Mammary epithelial cell (primary cell): ENCODE measurements around the gene ATG14.

Experiments
- CTCF ChIP-seq, 2 donors: IDR thresholded peaks in 1 of 2; conservative IDR thresholded peaks in 1 of 2; 2 replicates each; pipeline ENCODE4 v1.5.1; 2011 to 2012; ENCODE audit warnings: inconsistent platforms in 2 of 2, low read length in 2 of 2, mild to moderate bottlenecking in 2 of 2, control low read depth in 1 of 2, low read depth in 1 of 2; ENCODE audit not compliant: insufficient read depth in 1 of 2; ENCODE audit errors: extremely low read depth in 1 of 2
- EZH2 ChIP-seq: IDR thresholded peaks from 2 replicates; pipeline ENCODE4 v1.6.1; 2012; ENCODE audit warnings: low read length, inconsistent platforms, borderline replicate concordance

- TF ChIP-seq CTCF (conservative IDR thresholded peaks at IDR 0.05 in 1 of 2, IDR thresholded peaks at IDR 0.05 in 1 of 2; ENCODE audit: extremely low read depth in 1 of 2, insufficient read depth in 1 of 2, low read depth in 1 of 2, low read length in 2 of 2) (peak; percentile 53 to 74), EZH2 (no peak)
These were observed 34.6 kb upstream of the ATG14 start for GRCh38 chr14:55446127-55446736.
